Measurements from ENCODE around the gene RERE.

RERE gene

GRCh38 chr1:8545078-8545477 lies 272.4 kb downstream of the RERE start:
- TF ChIP-seq TAF1 (IDR thresholded peaks at IDR 0.05; ENCODE audit: borderline replicate concordance, low read depth, low read length), result no peak
- TF ChIP-seq POLR2AphosphoS5 (IDR thresholded peaks at IDR 0.05; ENCODE audit: low read depth, low read length), result no peak
- TF ChIP-seq POLR2A (IDR thresholded peaks at IDR 0.05; ENCODE audit: low read depth, low read length), result no peak
- no peak for DNase-seq (ENCODE audit: insufficient read length)
- no peak for FAIRE-seq

- TF ChIP-seq POLR2AphosphoS5 (IDR thresholded peaks at IDR 0.05; ENCODE audit: low read depth, low read length), result no peak
- no peak for TF ChIP-seq POLR2A (IDR thresholded peaks at IDR 0.05; ENCODE audit: low read depth, low read length)
- no peak for TF ChIP-seq TAF1 (IDR thresholded peaks at IDR 0.05; ENCODE audit: borderline replicate concordance, low read depth, low read length)
- FAIRE-seq, result no peak
- DNase-seq (ENCODE audit: insufficient read length), result no peak
Measured at GRCh38 chr1:8544644-8545043, 272.8 kb downstream of the RERE start.

GRCh38 chr1:8543965-8544364 lies 273.5 kb downstream of the RERE start:
- DNase-seq (ENCODE audit: insufficient read length), result no peak
- TF ChIP-seq TAF1 (IDR thresholded peaks at IDR 0.05; ENCODE audit: borderline replicate concordance, low read depth, low read length) (no peak), POLR2A (IDR thresholded peaks at IDR 0.05; ENCODE audit: low read depth, low read length) (no peak), POLR2AphosphoS5 (IDR thresholded peaks at IDR 0.05; ENCODE audit: low read depth, low read length) (no peak)
- no peak for FAIRE-seq

- FAIRE-seq (no peak), DNase-seq (ENCODE audit: insufficient read length) (no peak)
- TF ChIP-seq POLR2AphosphoS5 (IDR thresholded peaks at IDR 0.05; ENCODE audit: low read depth, low read length) (no peak), POLR2A (IDR thresholded peaks at IDR 0.05; ENCODE audit: low read depth, low read length) (no peak), TAF1 (IDR thresholded peaks at IDR 0.05; ENCODE audit: borderline replicate concordance, low read depth, low read length) (no peak)
Measured at GRCh38 chr1:8541961-8542521, 275.4 kb downstream of the RERE start.

GRCh38 chr1:8540971-8541370 lies 276.5 kb downstream of the RERE start:
- FAIRE-seq, result no peak
- no peak for DNase-seq (ENCODE audit: insufficient read length)
- no peak for TF ChIP-seq POLR2A (IDR thresholded peaks at IDR 0.05; ENCODE audit: low read depth, low read length)
- no peak for TF ChIP-seq TAF1 (IDR thresholded peaks at IDR 0.05; ENCODE audit: borderline replicate concordance, low read depth, low read length)
- no peak for TF ChIP-seq POLR2AphosphoS5 (IDR thresholded peaks at IDR 0.05; ENCODE audit: low read depth, low read length)

- FAIRE-seq, result no peak
- DNase-seq (ENCODE audit: insufficient read length), result no peak
- no peak for TF ChIP-seq POLR2A (IDR thresholded peaks at IDR 0.05; ENCODE audit: low read depth, low read length)
- TF ChIP-seq TAF1 (IDR thresholded peaks at IDR 0.05; ENCODE audit: borderline replicate concordance, low read depth, low read length), result no peak
- TF ChIP-seq POLR2AphosphoS5 (IDR thresholded peaks at IDR 0.05; ENCODE audit: low read depth, low read length), result no peak
Measured at GRCh38 chr1:8540261-8540941, 277.0 kb downstream of the RERE start.

GRCh38 chr1:8539683-8540082 lies 277.8 kb downstream of the RERE start:
- no peak for FAIRE-seq
- TF ChIP-seq POLR2A (IDR thresholded peaks at IDR 0.05; ENCODE audit: low read depth, low read length) (no peak), TAF1 (IDR thresholded peaks at IDR 0.05; ENCODE audit: borderline replicate concordance, low read depth, low read length) (no peak), POLR2AphosphoS5 (IDR thresholded peaks at IDR 0.05; ENCODE audit: low read depth, low read length) (no peak)
- no peak for DNase-seq (ENCODE audit: insufficient read length)

GRCh38 chr1:8538502-8538901 lies 278.9 kb downstream of the RERE start:
- TF ChIP-seq POLR2AphosphoS5 (IDR thresholded peaks at IDR 0.05; ENCODE audit: low read depth, low read length), result no peak
- no peak for TF ChIP-seq TAF1 (IDR thresholded peaks at IDR 0.05; ENCODE audit: borderline replicate concordance, low read depth, low read length)
- no peak for TF ChIP-seq POLR2A (IDR thresholded peaks at IDR 0.05; ENCODE audit: low read depth, low read length)
- DNase-seq (ENCODE audit: insufficient read length), result no peak
- peak; percentile 51 for FAIRE-seq

GRCh38 chr1:8537991-8538390 lies 279.4 kb downstream of the RERE start:
- DNase-seq (ENCODE audit: insufficient read length) (no peak), FAIRE-seq (no peak)
- TF ChIP-seq POLR2AphosphoS5 (IDR thresholded peaks at IDR 0.05; ENCODE audit: low read depth, low read length), result no peak
- TF ChIP-seq POLR2A (IDR thresholded peaks at IDR 0.05; ENCODE audit: low read depth, low read length), result no peak
- no peak for TF ChIP-seq TAF1 (IDR thresholded peaks at IDR 0.05; ENCODE audit: borderline replicate concordance, low read depth, low read length)

- DNase-seq (ENCODE audit: insufficient read length), result no peak
- no peak for FAIRE-seq
- TF ChIP-seq POLR2A (IDR thresholded peaks at IDR 0.05; ENCODE audit: low read depth, low read length) (no peak), TAF1 (IDR thresholded peaks at IDR 0.05; ENCODE audit: borderline replicate concordance, low read depth, low read length) (no peak), POLR2AphosphoS5 (IDR thresholded peaks at IDR 0.05; ENCODE audit: low read depth, low read length) (no peak)
Measured at GRCh38 chr1:8536515-8536914, 280.9 kb downstream of the RERE start.

GRCh38 chr1:8533907-8534306 lies 283.5 kb downstream of the RERE start:
- FAIRE-seq (no peak), DNase-seq (ENCODE audit: insufficient read length) (no peak)
- TF ChIP-seq TAF1 (IDR thresholded peaks at IDR 0.05; ENCODE audit: borderline replicate concordance, low read depth, low read length) (no peak), POLR2AphosphoS5 (IDR thresholded peaks at IDR 0.05; ENCODE audit: low read depth, low read length) (no peak), POLR2A (IDR thresholded peaks at IDR 0.05; ENCODE audit: low read depth, low read length) (no peak)

- TF ChIP-seq POLR2A (IDR thresholded peaks at IDR 0.05; ENCODE audit: low read depth, low read length), result no peak
- TF ChIP-seq POLR2AphosphoS5 (IDR thresholded peaks at IDR 0.05; ENCODE audit: low read depth, low read length), result no peak
- TF ChIP-seq TAF1 (IDR thresholded peaks at IDR 0.05; ENCODE audit: borderline replicate concordance, low read depth, low read length), result no peak
- FAIRE-seq (peak; percentile 57), DNase-seq (ENCODE audit: insufficient read length) (no peak)
Measured at GRCh38 chr1:8533124-8533523, 284.3 kb downstream of the RERE start.
